SHP77 treated with DMSO at 0.1 percent for 48 hours (cell line): Measurements from ENCODE around the gene HIPK4.
"Not testable (repeated sequence)": the region's sequence is repeated elsewhere in the genome, so short reads cannot be mapped to it uniquely, and the experiment has no call there.

ENCODE experiments used
- DNase-seq: peaks from one replicate; lab custom pipeline; 2025; lab: John Stamatoyannopoulos, UW

The HIPK4 gene

DNA sequence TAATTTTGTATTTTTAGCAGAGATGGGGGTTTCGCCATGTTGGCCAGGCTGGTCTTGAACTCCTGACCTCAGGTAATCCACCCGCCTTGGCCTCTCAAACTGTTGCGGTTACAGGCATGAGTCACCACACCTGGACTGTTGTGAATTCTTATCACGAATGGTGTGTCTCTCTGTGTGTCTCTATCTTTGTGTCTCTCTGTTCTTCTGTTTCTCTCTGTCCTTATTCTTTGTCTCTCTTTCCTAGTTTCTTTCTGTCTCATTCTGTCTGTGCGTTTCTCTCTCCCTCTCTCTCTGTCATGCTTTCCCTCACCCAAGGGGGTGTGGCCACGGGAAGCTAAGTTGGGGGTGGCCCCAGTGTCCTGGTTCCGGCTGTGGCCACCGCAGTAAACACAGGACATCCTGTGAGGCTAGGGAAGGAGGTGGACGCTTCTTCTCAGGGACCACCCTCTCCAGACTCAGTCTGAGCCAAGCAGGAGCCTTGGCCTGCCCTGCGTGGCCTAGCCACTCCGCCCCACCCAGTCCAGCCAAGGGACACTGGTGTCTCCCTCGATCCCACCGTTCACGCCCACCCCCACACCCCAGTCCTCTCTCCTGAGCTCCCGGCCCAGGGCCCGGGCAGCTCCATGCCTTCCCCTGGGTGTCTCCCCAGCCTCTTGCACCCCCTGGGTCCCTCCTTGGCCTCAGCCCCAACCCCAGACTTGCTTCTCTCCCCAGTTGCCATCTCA lies 27.1 kb upstream of the HIPK4 start:
- no peak for DNase-seq

DNA sequence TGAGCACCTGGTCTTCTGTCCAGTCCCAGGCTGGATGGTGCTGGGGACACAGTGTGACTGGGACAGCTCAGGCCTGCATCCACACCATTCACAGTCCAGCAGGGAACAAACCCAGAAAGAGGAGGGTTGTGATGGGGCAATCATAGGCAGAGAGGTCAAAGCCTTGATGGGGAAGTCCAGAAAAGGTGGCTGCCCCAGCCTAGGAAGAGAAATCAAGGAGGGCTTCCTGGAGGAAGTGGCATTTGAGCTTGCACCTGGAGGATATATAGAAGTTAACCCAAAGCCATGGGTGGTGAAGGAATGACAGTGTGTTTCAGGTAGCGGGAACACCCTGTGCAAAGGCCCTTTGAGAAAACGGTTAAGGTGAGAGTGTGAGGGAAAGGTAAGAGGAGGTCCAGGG lies 25.8 kb upstream of the HIPK4 start:
- DNase-seq, result no peak

DNA sequence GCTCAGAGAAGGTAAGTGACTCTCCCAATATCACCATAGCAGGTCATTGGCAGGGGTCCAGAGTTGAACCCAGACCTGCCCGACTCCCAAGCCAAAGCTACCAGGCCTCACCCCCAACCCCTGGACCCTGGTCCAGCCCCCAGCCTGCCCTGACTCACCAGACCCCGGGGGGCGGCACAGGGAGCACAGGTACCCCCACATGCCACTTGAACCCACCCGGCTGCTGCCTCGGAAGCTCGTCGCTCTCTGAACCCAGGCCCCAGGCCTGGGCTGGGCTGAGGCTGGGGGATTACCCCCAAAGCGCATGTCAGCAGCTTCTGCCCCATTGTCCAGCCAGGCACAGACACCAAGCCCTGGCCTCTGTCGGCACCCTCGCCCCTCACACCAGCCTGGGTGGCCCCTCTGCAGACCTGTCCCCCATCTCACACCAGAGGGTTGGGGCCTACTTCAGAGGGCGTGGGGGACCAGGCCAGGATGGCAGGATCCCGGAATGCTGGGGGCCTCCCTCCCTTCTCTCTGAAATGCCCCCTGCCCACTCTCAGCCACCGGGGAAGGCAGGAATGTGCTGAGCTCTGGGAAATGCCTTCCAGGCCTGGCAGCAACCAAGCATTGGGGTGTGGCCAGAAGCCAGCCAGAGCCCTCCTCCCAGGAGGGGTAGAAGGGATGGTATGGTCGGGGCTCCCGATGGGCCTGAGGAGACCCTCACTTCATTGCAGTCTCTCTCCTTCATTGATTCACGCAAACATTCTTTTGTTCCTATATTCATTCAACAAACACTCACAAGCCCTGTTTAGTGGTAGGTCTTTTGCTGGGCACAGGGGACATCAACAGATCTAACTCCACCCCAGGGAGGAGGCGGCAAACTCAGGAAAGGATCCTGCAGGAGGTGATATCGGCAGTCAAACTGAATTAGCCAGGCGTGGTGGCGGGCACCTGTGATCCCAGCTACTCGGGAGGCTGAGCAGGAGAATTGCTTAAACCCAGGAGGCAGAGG lies 24.9 kb upstream of the HIPK4 start:
- DNase-seq, result no peak

DNA sequence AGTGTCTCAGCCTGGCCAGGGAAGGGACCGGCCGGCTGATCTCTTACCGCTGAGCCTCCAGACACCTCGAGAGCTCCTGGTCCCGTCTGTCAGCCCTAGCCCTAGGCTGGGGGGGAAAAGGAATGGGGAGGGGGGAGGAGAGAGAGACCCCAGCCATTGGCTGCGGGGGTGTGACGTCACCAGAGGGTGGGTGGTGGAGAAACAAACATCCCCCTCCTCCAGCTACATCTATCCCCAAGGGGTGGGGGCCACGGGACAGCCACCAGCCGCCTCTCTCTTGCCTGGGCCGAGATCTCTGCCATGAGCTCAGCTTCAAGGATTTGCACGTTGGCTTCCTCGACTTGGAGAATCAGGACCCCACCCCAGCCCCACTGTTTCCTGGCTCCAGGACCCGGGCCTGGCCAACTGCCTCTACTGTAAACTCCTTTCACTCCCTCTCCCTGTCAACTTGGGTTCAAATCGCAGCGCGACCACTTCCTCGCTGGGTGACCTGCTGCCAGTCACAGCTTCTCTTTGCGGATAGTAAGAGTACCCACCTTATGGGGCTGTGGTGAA lies 23.4 kb upstream of the HIPK4 start, which contains the start of gene PRX:
Gene PRX (minus strand): TSS at position 88 of the 555 bp plus-strand sequence. CDS start 5,446 bp downstream, outside the sequence.
- no peak for DNase-seq

DNA sequence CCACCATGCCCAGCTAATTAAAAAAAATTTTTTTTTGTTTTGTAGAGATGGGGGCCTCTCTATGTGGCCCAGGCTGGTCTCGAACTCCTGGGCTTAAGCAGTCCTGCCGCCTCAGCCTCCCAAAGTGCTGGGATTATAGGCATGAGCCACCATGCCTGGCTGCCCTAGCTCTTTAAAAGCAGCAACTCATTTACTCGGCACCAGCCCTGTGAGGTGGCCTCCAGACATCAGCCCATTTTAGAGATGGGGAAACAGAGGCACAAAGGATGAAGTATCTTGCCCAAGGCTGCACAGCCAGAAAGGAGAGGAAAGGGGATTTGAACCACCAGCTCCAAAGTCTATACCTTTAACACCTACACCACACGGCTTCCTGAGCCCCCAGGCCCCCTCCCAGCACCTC lies 22.9 kb upstream of the HIPK4 start:
- DNase-seq, result no peak

DNA sequence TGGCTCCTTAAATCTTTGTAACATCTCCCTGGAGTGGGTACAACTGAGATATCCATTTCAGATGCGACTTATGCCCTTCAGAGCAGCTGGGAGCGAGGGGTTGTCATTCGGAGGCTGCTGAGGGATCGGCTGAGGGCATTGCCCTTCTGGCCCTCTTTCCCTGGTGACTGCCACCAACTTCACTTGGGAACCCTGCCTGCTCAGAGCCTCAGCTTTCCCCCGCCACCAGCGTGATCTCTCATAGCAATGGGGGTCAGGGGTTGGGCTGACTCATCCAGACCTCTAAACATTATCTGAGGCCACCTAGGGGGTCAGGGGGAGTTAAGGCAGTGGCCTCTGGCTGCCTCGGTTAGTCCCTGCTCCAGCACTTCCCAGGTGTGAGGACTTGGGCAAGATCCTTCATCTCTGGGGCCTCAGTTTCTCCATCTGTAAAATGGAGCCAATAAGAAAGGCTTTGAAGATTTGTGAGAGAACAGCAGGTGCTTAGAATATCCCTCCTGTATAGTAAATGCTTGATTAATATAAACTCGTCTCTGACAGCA lies 22.0 kb upstream of the HIPK4 start:
- no peak for DNase-seq

DNA sequence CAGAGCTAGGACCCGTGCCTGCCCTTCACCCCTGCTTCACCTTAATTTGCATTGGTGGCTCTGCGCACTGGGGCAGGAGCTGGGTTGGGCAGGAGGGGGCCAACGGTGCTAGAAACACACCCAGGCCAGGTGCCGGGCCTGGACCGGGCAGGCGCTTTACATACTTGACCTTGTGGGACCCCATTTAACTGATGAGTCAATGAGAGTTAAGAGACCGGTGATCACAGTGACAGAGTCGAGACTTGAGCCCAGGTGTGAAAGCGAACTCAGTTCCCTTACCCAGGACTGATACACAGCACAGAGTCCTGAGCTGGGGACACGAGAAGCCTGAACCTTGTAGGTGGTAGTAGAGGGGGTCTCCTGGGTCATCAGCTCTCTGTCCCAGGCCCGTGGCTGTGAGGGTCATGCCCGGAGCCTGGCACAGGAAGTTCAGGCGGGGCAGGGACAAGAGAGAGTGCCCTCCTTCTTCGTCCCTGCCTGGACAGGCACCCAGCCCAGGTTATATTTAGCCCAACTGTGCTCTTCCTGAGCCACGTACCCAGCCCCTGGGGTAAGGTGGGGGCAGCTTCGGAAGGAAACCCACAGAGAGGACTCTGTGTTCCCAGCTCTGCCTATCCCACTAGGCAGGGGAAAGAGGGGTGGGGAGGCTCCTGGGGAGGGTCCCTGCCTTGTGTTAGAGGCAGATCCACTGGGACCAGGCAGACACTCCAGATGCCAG lies 21.3 kb upstream of the HIPK4 start:
- no peak for DNase-seq

DNA sequence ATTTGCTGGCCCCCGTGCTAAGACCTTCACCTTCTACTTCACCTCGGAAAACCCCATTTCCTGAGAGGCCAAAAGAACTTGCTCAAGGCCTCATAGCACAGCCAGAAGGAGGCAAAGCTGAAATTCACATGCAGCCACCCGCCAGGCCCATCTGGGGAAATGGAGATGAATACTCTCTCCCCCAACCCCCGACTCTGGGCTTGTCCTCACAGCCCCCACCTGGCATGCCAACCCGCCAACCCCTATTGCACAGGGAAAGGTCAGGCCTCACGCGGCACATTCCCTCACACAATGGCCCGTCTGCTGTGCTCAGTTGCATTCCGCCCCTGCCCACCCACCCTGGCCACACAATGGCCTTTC lies 20.0 kb upstream of the HIPK4 start:
- DNase-seq, result no peak

DNA sequence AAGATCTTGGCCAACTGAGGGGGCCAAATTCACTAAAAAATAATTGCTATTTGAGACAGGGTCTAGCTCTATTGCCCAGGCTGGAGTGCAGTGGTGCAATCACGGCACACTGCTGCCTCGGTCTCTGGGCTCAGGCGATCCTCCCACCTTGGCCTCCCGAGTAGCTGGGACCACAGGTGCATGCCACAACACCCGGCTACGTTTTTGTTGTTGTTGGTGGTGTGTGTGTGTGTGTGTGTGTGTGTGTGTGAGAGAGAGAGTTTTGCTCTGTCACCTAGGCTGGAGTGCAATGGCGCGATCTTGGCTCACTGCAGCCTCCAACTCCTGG lies 18.6 kb upstream of the HIPK4 start:
- not testable (repeated sequence) for DNase-seq

DNA sequence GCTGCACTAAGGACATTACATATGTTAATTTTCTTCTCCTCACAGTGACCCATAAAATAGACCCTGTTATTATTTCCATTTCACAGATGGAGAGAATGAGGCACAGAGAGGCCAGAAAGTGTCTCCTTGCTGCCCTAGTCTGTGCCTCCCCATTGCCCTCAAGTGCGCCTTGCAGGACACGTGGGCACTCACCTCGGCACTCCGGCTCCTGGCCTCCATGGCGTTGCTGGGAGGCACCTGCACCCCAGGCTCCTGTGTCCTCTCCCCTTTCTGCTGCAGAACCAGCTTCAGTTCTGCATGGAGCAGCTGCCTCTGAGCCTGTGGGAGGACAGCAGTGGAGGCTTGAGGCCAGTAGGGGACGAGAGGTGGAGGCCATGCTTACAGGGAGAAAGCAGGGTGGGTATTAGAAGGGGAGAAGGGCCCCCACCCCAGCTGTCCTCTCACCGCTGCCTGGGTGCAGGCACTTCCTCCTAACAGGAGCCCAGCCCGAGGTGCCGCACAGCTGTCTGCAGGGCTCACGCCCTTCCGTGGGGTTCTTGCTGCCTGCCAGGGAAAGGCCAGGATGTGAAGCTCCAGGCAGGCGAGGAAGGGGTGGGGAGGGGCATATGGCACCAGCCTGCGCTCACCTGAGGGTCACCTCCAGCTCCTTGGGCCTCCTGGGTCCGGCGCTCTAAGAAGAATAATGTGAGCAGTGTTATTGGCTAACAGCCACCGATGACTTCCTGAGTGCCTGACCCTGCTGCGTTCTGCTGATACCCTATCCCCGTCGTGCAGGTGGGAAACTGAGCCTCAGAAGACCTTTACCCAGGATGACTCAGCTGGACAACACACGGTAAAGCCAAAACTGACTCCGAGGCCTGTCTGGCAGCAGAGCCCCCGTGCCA lies 18.0 kb upstream of the HIPK4 start:
- no peak for DNase-seq

DNA sequence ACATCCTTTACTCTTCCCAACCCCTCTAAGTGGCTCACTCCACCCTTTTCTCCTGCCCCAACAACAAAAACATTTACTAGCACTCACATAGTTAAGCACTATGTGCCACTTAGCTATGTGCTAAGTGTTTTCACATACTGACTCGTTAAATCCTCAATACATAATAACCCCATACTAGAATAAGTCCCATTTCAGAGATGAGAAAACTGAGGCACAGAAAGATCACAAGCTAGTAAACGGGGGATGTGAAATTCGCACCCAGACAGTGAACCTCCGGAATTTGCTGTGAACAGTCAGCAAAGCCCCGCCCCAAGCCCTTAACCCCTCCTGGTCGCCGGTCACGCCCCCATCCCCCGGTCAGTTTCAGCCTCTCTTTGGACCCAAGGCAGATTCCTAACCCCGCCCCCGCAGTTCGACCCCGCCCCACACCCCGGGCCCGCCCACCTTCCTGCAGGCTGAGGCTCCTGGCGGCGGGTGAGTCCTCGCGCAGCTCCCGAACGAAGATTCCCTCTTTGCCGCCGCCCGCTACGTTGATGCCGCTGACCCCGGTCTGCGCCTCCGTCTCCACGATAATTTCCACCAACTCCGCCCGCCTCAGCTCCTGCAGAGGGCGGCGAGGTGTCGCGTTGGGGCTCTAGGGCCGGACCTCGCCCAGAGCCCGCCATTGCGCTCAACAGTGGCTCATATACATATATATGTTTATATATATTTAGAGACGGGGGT lies 13.4 kb upstream of the HIPK4 start:
- peak; percentile 72 for DNase-seq

DNA sequence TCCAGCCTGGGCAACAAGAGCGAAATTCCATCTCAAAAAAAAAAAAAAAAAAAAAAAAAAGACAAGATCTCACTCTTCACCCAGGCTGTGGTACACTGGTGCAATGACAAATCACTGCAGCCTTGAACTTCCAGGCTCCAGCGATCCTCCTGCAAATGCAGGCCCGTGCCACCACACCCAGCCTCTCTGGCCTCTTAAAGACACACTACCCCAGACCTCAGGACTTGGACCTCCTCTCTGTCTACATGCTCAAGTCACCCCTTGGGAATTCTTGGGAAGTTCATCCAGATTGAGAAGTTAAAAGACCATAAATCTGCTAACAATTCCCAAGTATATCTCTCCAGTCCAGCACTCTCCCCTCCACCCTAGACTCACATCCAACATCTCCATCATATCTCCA lies 10.6 kb upstream of the HIPK4 start:
- DNase-seq, result no peak

DNA sequence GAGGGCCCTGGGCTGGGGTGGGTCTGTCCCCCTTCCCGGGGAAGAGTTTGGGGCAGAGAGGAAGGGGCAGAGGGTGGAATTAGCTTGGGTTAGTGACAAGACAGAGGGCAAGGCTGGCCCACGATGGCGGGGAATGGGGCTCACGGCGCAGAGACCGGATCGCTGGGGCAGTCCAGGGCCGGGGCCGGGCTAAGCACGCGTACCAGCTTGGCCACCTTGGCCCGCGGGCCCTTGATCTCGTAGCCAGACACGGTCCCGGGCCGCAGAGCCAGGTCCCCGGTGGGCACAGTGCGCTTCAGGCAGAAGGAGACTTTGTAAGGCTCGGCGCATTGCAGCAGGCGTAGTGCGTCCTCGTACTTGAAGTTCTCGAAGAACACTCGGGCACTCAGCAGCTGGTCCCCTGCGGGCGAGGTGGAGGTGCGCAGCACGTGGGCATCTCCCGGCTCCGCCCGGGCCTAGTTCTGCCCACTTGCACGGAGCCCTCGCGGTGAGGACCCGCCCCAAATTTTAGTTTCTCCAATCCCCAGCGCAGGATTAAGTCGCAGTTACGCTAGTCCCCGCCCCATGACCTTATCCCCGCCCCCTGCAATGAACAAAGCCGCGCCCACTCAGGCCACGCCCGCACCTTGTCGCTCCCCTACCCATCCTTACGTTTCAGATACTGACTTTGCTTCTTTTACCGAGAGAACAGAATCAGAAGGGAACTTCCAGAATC lies 8.6 kb upstream of the HIPK4 start:
- no peak for DNase-seq

DNA sequence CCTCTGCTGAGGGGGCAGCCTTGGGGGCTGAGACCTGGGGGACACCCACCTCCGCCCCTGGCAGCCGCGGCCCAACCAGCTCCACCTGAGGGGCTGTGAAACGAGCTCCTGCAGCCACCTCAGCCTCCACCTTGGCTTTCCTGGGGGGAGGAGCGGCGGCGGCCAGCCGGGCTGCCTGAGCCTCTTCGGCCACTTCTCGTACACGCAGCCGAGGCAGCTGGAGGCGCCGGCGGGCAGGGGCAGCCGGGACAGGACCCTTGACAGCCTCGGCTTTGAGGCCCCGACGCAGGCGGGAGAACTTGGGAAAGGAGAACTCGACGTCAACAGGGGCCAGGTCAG lies 7.6 kb upstream of the HIPK4 start:
- no peak for DNase-seq

DNA sequence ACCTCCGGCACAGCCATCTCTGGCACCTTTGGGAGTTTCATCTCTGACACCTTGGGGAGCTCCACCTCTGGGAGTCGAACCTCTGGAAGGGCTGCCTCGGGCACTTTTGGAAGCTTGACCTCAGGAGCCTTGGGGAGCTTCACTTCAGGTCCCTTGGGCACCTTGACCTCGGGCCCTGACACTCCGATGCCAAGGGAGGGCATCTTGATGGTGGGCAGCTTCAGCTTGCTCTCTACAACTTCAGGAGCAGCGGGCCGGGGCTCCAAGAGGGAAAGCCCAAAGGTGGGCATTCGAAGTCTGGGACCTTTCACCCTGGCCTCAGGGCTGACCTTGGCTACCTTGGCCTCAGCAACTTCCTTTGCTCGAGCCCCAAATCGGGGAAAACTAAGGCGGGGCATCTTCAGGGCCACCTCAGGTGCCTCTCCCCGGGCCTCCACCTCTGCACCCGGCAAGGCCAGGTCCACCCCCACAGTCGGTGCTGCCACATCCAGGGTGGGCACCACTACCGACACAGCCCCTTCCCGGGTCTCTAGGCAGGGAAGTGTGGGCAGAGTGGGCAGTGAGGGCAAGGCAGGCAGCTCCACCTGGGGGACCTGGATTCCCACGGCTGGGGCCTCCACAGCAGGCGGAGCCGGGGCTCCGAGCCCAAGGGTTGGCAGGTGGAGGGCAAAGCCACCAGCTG lies 7.0 kb upstream of the HIPK4 start:
- no peak for DNase-seq

DNA sequence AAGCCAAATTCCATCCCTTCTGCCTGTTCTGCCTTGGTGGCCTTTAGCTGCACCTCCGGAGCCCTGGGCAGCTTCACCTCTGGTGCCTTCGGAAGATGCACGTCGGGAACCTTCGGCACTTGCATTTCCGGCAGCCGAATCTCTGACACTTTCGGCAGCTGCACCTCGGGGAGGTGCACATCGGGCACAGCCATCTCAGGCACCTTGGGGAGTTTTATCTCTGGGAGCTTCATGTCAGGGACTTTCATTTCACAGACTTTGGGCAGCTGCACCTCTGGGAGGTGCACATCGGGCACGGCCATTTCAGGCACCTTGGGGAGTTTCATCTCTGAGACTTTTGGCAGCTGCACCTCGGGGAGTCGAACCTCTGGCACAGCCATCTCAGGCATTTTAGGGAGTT lies 6.0 kb upstream of the HIPK4 start:
- no peak for DNase-seq

DNA sequence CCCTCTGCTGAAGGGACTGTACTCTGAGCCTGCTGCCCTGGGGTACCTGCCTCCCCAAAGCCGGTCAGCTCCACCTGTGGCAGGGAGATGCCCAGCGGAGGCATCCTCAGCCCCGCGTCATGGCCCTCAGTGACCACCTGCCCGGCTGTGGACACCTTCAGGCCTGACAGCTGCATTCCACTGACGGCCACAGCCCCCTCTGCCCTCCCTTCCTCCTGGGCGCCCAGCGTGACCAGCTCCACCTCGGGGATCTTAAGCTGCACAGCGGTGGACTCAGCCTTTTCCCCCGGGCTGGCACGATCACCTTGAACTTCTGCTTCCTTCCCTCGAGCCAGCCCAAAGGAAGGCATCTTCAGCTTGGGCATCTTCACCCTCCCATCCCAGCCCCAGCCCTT lies 4.8 kb upstream of the HIPK4 start:
- DNase-seq, result no peak

DNA sequence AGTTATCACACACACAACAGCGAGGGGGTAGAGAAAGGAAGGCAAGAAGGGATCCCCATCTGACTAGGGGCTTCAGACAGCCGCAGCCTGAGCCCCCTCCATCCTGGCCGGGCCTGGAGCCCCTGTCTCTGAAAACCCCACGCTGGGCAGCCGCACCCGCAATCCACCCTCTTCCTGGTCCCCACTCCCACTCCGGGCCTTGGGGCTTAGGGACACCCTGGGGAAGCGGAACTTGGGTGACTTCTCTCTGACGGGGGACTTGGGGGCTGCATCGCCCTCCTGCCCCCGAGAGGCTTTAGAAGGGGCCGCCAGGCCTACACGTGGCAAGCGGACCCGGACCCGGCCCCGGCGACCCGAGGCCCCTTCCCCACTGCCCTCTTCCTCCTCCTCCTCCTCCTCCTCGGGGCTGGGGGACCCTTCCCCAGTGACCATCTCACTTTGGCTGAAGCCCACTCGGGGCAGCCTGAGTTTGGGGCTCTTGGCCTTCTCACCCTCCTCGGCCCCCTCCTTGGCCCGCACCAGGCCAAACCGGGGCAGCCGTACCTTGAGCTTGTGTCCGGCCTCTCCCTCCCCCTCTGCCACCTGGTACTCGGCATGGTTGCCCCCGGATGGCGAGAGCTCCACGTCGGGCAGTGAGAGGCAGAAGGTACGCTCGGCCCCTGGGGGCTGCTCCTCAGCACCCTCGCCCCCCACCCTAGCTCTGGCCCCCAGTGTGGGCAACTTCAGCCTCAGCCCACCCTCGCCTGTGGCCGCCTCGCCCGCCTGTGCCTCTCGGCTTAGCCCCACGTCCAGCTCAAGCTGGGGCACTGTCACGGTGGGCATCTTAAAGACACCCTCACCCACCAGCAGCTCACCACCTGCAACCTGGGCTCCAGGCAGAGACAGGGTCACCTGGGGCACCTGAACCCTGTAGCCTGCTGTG lies 4.2 kb upstream of the HIPK4 start:
- no peak for DNase-seq
